HCT116 (cell line): ENCODE measurements around the gene NCAPG. TPM values are rescaled to one million over a fixed set of nuclear protein-coding genes. Genes with fewer than 3 reads are reported as not detected.

Experiments
- ATAC-seq: fragments of 200-7000 bp; cut with Tn5 transposase; 2 replicates; pipeline ENCODE4 v1.9.1; 2020; ENCODE audit warnings: mild to moderate bottlenecking, moderate library complexity
- BruUV-seq: library from RNA; stranded (reverse); fragments of 400-500 nt; replicated peaks from 2 replicates; lab custom pipeline; 2021; lab: Mats Ljungman, UMichigan
- CTCF ChIA-PET: fragments of 300-600 bp; sonication (Branson Sonifier 250); formaldehyde crosslinking; loops from one replicate; lab custom pipeline; 2021; ENCODE audit warnings: antibody characterized with exemption; lab: Charles Lee
- POLR2A ChIA-PET: fragments of 300-600, 350-600 bp; sonication (Branson Sonifier 250); formaldehyde crosslinking; loops from one replicate; lab custom pipeline; 2021; ENCODE audit warnings: antibody characterized with exemption; lab: Charles Lee
- RAD21 ChIA-PET, 2 experiments: fragments of 300-600 bp; sonication (Branson Sonifier 250); formaldehyde crosslinking; loops; one replicate each; lab custom pipeline; 2023; ENCODE audit warnings: low total read pairs in 2 of 2; ENCODE audit not compliant: uncharacterized antibody in 2 of 2, unreplicated experiment in 2 of 2, low non-redundant PET in 1 of 2; lab: Charles Lee
- DNase-seq: peaks from one replicate; pipeline ENCODE4 v3.0.0-alpha.2; 2010; ENCODE audit warnings: low read depth, low spot score
- H2AFZ ChIP-seq: fragments of 200-600 bp; shearing (Covaris generic), sonication (generic); 2 replicates; pipeline ENCODE4 v1.6.1; 2017; ENCODE audit warnings: low read depth, mixed run types, mixed read lengths, antibody characterized with exemption, low read length; ENCODE audit not compliant: poor library complexity, severe bottlenecking
- H3K27ac ChIP-seq: 2 replicates; pipeline ENCODE4 v1.5.1; 2012; ENCODE audit warnings: low read depth, low read length
- H3K27me3 ChIP-seq: fragments of 200-600 bp; sonication (generic); 2 replicates; pipeline ENCODE4 v1.6.1; 2016; ENCODE audit warnings: mixed run types, low read length, mixed read lengths; ENCODE audit not compliant: insufficient read depth
- H3K36me3 ChIP-seq, 2 experiments: fragments of 200-500 bp in 1 of 2; fragments of 200-600 bp in 1 of 2; sonication (Bioruptor generic) in 1 of 2; sonication (generic) in 1 of 2; 2 replicates each; pipeline versions ENCODE4 v1.5.1 to v1.6.1; 2014 to 2016; ENCODE audit warnings: low read length in 2 of 2, inconsistent platforms in 1 of 2, mixed read lengths in 1 of 2, mixed run types in 1 of 2; ENCODE audit not compliant: insufficient read depth in 2 of 2, control insufficient read depth in 1 of 2
- H3K4me1 ChIP-seq, 2 experiments: fragments of 200-600 bp in 1 of 2; sonication (generic) in 1 of 2; 2 replicates each; pipeline versions ENCODE4 v1.5.1 to v1.6.1; 2012 to 2017; ENCODE audit warnings: low read length in 2 of 2, inconsistent platforms in 1 of 2, mild to moderate bottlenecking in 1 of 2, mixed read lengths in 1 of 2, mixed run types in 1 of 2, moderate library complexity in 1 of 2; ENCODE audit not compliant: insufficient read depth in 2 of 2, control insufficient read depth in 1 of 2
- H3K4me2 ChIP-seq: fragments of 200-600 bp; sonication (generic); 2 replicates; pipeline ENCODE4 v1.6.1; 2017; ENCODE audit warnings: mixed run types, low read length, mixed read lengths
- H3K4me3 ChIP-seq, 2 experiments: fragments of 200-600 bp in 1 of 2; sonication (generic) in 1 of 2; replicated peaks in 1 of 2; 2 replicates each; pipeline ENCODE4 v1.5.1; 2011 to 2016; ENCODE audit warnings: low read length in 2 of 2, control low read depth in 1 of 2, low read depth in 1 of 2, mild to moderate bottlenecking in 1 of 2, mixed read lengths in 1 of 2, mixed run types in 1 of 2
- H3K79me2 ChIP-seq: fragments of 200-600 bp; sonication (generic); 2 replicates; pipeline ENCODE4 v1.6.1; 2017; ENCODE audit warnings: mild to moderate bottlenecking, mixed run types, low read length, moderate library complexity, mixed read lengths; ENCODE audit not compliant: insufficient read depth
- H3K9ac ChIP-seq: fragments of 200-600 bp; sonication (generic); 2 replicates; pipeline ENCODE4 v1.6.1; 2016; ENCODE audit warnings: low read length, mixed read lengths
- H3K9me2 ChIP-seq: fragments of 200-600 bp; sonication (generic), shearing (Covaris generic); 2 replicates; pipeline ENCODE4 v1.6.1; 2017; ENCODE audit warnings: mixed run types, mild to moderate bottlenecking, moderate library complexity; ENCODE audit not compliant: insufficient read depth
- H3K9me3 ChIP-seq, 2 experiments: fragments of 200-500 bp in 1 of 2; fragments of 200-600 bp in 1 of 2; sonication (Bioruptor generic) in 1 of 2; sonication (generic) in 1 of 2; 2 replicates each; pipeline ENCODE4 v1.6.1; 2014 to 2017; ENCODE audit warnings: low read length in 2 of 2, mixed read lengths in 2 of 2, inconsistent platforms in 1 of 2, low read depth in 1 of 2, mild to moderate bottlenecking in 1 of 2, mixed run types in 1 of 2, moderate library complexity in 1 of 2; ENCODE audit not compliant: control insufficient read depth in 1 of 2, insufficient read depth in 1 of 2
- H4K20me1 ChIP-seq: fragments of 200-600 bp; sonication (generic), shearing (Covaris generic); 2 replicates; pipeline ENCODE4 v1.6.1; 2017; ENCODE audit warnings: mixed run types, mild to moderate bottlenecking, moderate library complexity; ENCODE audit not compliant: insufficient read depth
- ATF3 ChIP-seq: IDR thresholded peaks from 2 replicates; pipeline ENCODE4 v1.6.1; 2012
- CEBPB ChIP-seq: IDR thresholded peaks from 2 replicates; pipeline ENCODE4 v1.6.1; 2012; ENCODE audit warnings: low read depth
- CTCF ChIP-seq, 3 experiments: fragments of 200-600 bp in 1 of 3; sonication (generic) in 1 of 3; IDR thresholded peaks in 2 of 3; conservative IDR thresholded peaks in 1 of 3; 2 replicates each; pipeline ENCODE4 v1.5.1; 2012 to 2017; ENCODE audit warnings: low read depth in 2 of 3, low read length in 2 of 3, antibody characterized with exemption in 1 of 3, borderline replicate concordance in 1 of 3, control low read depth in 1 of 3, mild to moderate bottlenecking in 1 of 3, mixed read lengths in 1 of 3, mixed run types in 1 of 3, moderate library complexity in 1 of 3; ENCODE audit not compliant: insufficient read depth in 1 of 3
- ELF1 ChIP-seq: IDR thresholded peaks from 2 replicates; pipeline ENCODE4 v1.6.1; 2012; ENCODE audit warnings: low read depth, borderline replicate concordance
- MAX ChIP-seq: IDR thresholded peaks from 2 replicates; pipeline ENCODE4 v1.6.1; 2012
- SIN3A ChIP-seq: IDR thresholded peaks from 2 replicates; pipeline ENCODE4 v1.6.1; 2012; ENCODE audit warnings: low read depth
- SP1 ChIP-seq: IDR thresholded peaks from 2 replicates; pipeline ENCODE4 v1.6.1; 2012; ENCODE audit warnings: low read depth
- SRF ChIP-seq: IDR thresholded peaks from 2 replicates; pipeline ENCODE4 v1.6.1; 2012; ENCODE audit warnings: low read depth
- intact Hi-C: fragments of 100-400 bp; cut with micrococcal nuclease; formaldehyde crosslinking; loops from 2 replicates; pipeline ENCODE4 v1.10.0; 2022
- total RNA-seq: library from RNA; stranded (reverse); gene quantifications from one replicate; pipeline ENCODE4 v1.2.1, GENCODE V29; 2021; ENCODE audit not compliant: unreplicated experiment

NCAPG gene
- total RNA-seq, 1 experiment from 2014 or later = 79.4 TPM

- ChIA-PET POLR2A (no interaction called here), RAD21 (no interaction called here), CTCF (interaction anchor here (1.2 to 1.3 kb wide), 3 partner anchors 9 to 777 kb away, joined by 3 to 8 read pairs (median 6); no protein-coding TSS in a partner anchor)
- DNase-seq (no peak), ATAC-seq (no peak)
- no peak overlapping the region for H2AFZ ChIP-seq
- peaks cover 26 to 34% of the 10 kb centered on the region in 2 experiments; a peak in 3 of 4 replicates for H3K36me3 ChIP-seq
- no peaks in the 10 kb centered on the region for H4K20me1 ChIP-seq
- intact Hi-C loops = no loop called here
- no TSS peak for BruUV-seq
- peaks cover 5 to 9% of the 10 kb centered on the region in 2 experiments; a peak in 2 of 4 replicates for H3K4me1 ChIP-seq
- no peaks in the 10 kb centered on the region for H3K27me3 ChIP-seq
- no peak overlapping the region for H3K4me3 ChIP-seq
- H3K9ac ChIP-seq = no peak overlapping the region
- H3K79me2 ChIP-seq = peaks cover 100% of the 10 kb centered on the region
- H3K9me3 ChIP-seq = no peaks in the 10 kb centered on the region
- no peaks in the 10 kb centered on the region for H3K9me2 ChIP-seq
- no peak overlapping the region for H3K4me2 ChIP-seq
- H3K27ac ChIP-seq = no peak overlapping the region
- no peak for TF ChIP-seq SRF
- no peak for TF ChIP-seq ELF1
- TF ChIP-seq CTCF (IDR thresholded peaks at IDR 0.05 in 2 of 3, conservative IDR thresholded peaks at IDR 0.05 in 1 of 3; ENCODE audit: borderline replicate concordance in 1 of 3, insufficient read depth in 1 of 3, low read depth in 2 of 3, low read length in 2 of 3) = no peak
- TF ChIP-seq CEBPB = no peak
- no peak for TF ChIP-seq SP1
- no peak for TF ChIP-seq ATF3
- TF ChIP-seq SIN3A = no peak
- no peak for TF ChIP-seq MAX
Measured at GRCh38 chr4:17816142-17816541, 5.4 kb downstream of the NCAPG start.
